GM10266 (cell line): Measurements from ENCODE around the gene CDIP1.

Experiments used
- DNase-seq: peaks from one replicate; pipeline ENCODE4 v3.0.0; 2012; ENCODE audit errors: extremely low spot score
- CTCF ChIP-seq: IDR thresholded peaks from 2 replicates; pipeline ENCODE4 v1.5.1; 2012; ENCODE audit warnings: mild to moderate bottlenecking, low read depth; ENCODE audit not compliant: control insufficient read depth, insufficient read depth; ENCODE audit errors: missing control alignments

CDIP1 gene

GRCh38 chr16:4533490-4533889 is 5.1 kb downstream of the CDIP1 start:
- TF ChIP-seq CTCF: no peak
- no peak for DNase-seq

- no peak for TF ChIP-seq CTCF
- no peak for DNase-seq
These were observed 6.3 kb downstream of the CDIP1 start for GRCh38 chr16:4532238-4532637.

GRCh38 chr16:4531811-4532210 is 6.8 kb downstream of the CDIP1 start:
- TF ChIP-seq CTCF: no peak
- no peak for DNase-seq

- TF ChIP-seq CTCF: no peak
- peak; percentile 45 for DNase-seq
These were observed 9.2 kb downstream of the CDIP1 start for GRCh38 chr16:4529085-4530060.

GRCh38 chr16:4525634-4526277 is 12.8 kb downstream of the CDIP1 start:
- no peak for DNase-seq
- no peak for TF ChIP-seq CTCF

GRCh38 chr16:4525069-4525468 is 13.5 kb downstream of the CDIP1 start:
- no peak for DNase-seq
- TF ChIP-seq CTCF: no peak

- no peak for DNase-seq
- no peak for TF ChIP-seq CTCF
These were observed 14.0 kb downstream of the CDIP1 start for GRCh38 chr16:4524571-4524970.
